ENCODE measurements around the gene MFSD2A.
"Not testable (repeated sequence)": the region's sequence is repeated elsewhere in the genome, so short reads cannot be mapped to it uniquely, and the experiment has no call there.

MFSD2A gene

GRCh38 chr1:39954870-39955546 lies at the start of gene MFSD2A:
MFSD2A (plus strand) TSS chr1:39955145; CDS start chr1:39955293, 148 bp downstream.
- peak; percentile 88 to 95 for DNase-seq (ENCODE audit: low read depth in 2 of 2)

GRCh38 chr1:39905172-39905571 lies 49.8 kb upstream of the MFSD2A start:
- no peak for DNase-seq (ENCODE audit: low read depth in 2 of 2)

GRCh38 chr1:39907528-39908453 lies 47.2 kb upstream of the MFSD2A start:
- DNase-seq (ENCODE audit: low read depth in 2 of 2) = no peak

- no peak for DNase-seq (ENCODE audit: low read depth in 2 of 2)
Observed at GRCh38 chr1:39908534-39908933, 46.4 kb upstream of the MFSD2A start.

- DNase-seq (ENCODE audit: low read depth in 2 of 2) = no peak
Observed at GRCh38 chr1:39910263-39910662, 44.7 kb upstream of the MFSD2A start.

GRCh38 chr1:39913136-39913535 lies 41.8 kb upstream of the MFSD2A start:
- not testable (repeated sequence) for DNase-seq (ENCODE audit: low read depth in 2 of 2)

- DNase-seq (ENCODE audit: low read depth in 2 of 2) = no peak
Observed at GRCh38 chr1:39915499-39916129, 39.3 kb upstream of the MFSD2A start.

- DNase-seq (ENCODE audit: low read depth in 2 of 2) = no peak
Observed at GRCh38 chr1:39917825-39918224, 37.1 kb upstream of the MFSD2A start.

- DNase-seq (ENCODE audit: low read depth in 2 of 2) = peak; percentile 27 to 39
Observed at GRCh38 chr1:39919545-39919944, 35.4 kb upstream of the MFSD2A start.

- no peak for DNase-seq (ENCODE audit: low read depth in 2 of 2)
Observed at GRCh38 chr1:39922251-39922688, 32.7 kb upstream of the MFSD2A start.

GRCh38 chr1:39925721-39926342 lies 29.1 kb upstream of the MFSD2A start:
- no peak for DNase-seq (ENCODE audit: low read depth in 2 of 2)

GRCh38 chr1:39926343-39926793 lies 28.6 kb upstream of the MFSD2A start:
- DNase-seq (ENCODE audit: low read depth in 2 of 2) = no peak

GRCh38 chr1:39926820-39927219 lies 28.1 kb upstream of the MFSD2A start:
- DNase-seq (ENCODE audit: low read depth in 2 of 2) = no peak

- DNase-seq (ENCODE audit: low read depth in 2 of 2) = no peak
Observed at GRCh38 chr1:39927538-39927937, 27.4 kb upstream of the MFSD2A start.

GRCh38 chr1:39928809-39929587 lies 25.9 kb upstream of the MFSD2A start:
- no peak for DNase-seq (ENCODE audit: low read depth in 2 of 2)

GRCh38 chr1:39933956-39934941 lies 20.7 kb upstream of the MFSD2A start:
- no peak for DNase-seq (ENCODE audit: low read depth in 2 of 2)

- DNase-seq (ENCODE audit: low read depth in 2 of 2) = no peak
Observed at GRCh38 chr1:39936724-39937491, 18.0 kb upstream of the MFSD2A start.

- DNase-seq (ENCODE audit: low read depth in 2 of 2) = no peak
Observed at GRCh38 chr1:39938856-39939255, 16.1 kb upstream of the MFSD2A start.

GRCh38 chr1:39940253-39940652 lies 14.7 kb upstream of the MFSD2A start:
- DNase-seq (ENCODE audit: low read depth in 2 of 2) = no peak

Data from stimulated activated CD4-positive, alpha-beta T cell treated with anti-CD3 and anti-CD28 coated beads, Interleukin-4, amount 100 ng/mL, for 48 hours (primary cell).